Right lobe of liver (tissue), 4 donors: ENCODE measurements around the gene NVL.
"Not testable (repeated sequence)": the region's sequence is repeated elsewhere in the genome, so short reads cannot be mapped to it uniquely, and the experiment has no call there.

ENCODE experiments used
- POLR2A ChIP-seq: fragments of 450-650 bp; IDR thresholded peaks from one replicate; pipeline ENCODE4 v1.6.1; 2017; ENCODE audit warnings: antibody characterized with exemption, mild to moderate bottlenecking
- TF ChIP-seq, protein P1 (sequence below), 4 donors: fragments of 200-600 bp in 3 of 4; fragments of 450-650 bp in 1 of 4; IDR thresholded peaks; one replicate each; pipeline versions ENCODE4 v1.5.1 to v1.8.0; 2016 to 2022; ENCODE audit warnings: antibody characterized with exemption in 4 of 4, mild to moderate bottlenecking in 2 of 4
- donor health status: DM: no; HTN: no; CAD: no.
- donor health status: DM: no; HTN: no; CAD: no.
- donor health status: DM: no; HTN: yes; CAD: no.

DNA sequence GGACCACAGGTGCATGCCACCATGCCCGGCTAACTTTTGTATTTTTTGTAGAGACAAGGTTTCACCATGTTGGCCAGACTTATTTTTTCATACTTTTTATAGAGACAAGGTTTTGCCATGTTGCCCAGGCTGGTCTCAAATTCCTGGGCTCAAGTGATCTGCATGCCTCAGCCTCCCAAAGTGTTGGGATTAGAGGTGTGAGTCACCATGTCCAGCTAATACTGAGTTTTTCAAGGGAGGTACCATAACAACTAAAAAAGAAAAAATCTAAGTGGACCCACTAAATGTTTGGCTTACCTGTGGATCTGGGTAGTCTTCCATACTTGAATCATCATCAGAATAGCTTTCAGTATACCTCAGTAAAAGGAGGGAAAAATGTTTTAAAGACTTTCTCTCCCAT, 18.5 kb downstream of the NVL start:
- TF ChIP-seq, protein P1, sequence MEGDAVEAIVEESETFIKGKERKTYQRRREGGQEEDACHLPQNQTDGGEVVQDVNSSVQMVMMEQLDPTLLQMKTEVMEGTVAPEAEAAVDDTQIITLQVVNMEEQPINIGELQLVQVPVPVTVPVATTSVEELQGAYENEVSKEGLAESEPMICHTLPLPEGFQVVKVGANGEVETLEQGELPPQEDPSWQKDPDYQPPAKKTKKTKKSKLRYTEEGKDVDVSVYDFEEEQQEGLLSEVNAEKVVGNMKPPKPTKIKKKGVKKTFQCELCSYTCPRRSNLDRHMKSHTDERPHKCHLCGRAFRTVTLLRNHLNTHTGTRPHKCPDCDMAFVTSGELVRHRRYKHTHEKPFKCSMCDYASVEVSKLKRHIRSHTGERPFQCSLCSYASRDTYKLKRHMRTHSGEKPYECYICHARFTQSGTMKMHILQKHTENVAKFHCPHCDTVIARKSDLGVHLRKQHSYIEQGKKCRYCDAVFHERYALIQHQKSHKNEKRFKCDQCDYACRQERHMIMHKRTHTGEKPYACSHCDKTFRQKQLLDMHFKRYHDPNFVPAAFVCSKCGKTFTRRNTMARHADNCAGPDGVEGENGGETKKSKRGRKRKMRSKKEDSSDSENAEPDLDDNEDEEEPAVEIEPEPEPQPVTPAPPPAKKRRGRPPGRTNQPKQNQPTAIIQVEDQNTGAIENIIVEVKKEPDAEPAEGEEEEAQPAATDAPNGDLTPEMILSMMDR (IDR thresholded peaks at IDR 0.05): not testable (repeated sequence)
- TF ChIP-seq POLR2A: not testable (repeated sequence)
